Stimulated activated CD4-positive, alpha-beta T cell treated with anti-CD3 and anti-CD28 coated beads, Interleukin-4, amount 100 ng/mL, for 48 hours (primary cell): ENCODE results near the gene GAA.

ENCODE experiments used
- DNase-seq, 2 donors: peaks; one replicate each; pipeline ENCODE4 v3.0.0-alpha.2; 2020; ENCODE audit warnings: low read depth in 2 of 2

GAA gene

DNA sequence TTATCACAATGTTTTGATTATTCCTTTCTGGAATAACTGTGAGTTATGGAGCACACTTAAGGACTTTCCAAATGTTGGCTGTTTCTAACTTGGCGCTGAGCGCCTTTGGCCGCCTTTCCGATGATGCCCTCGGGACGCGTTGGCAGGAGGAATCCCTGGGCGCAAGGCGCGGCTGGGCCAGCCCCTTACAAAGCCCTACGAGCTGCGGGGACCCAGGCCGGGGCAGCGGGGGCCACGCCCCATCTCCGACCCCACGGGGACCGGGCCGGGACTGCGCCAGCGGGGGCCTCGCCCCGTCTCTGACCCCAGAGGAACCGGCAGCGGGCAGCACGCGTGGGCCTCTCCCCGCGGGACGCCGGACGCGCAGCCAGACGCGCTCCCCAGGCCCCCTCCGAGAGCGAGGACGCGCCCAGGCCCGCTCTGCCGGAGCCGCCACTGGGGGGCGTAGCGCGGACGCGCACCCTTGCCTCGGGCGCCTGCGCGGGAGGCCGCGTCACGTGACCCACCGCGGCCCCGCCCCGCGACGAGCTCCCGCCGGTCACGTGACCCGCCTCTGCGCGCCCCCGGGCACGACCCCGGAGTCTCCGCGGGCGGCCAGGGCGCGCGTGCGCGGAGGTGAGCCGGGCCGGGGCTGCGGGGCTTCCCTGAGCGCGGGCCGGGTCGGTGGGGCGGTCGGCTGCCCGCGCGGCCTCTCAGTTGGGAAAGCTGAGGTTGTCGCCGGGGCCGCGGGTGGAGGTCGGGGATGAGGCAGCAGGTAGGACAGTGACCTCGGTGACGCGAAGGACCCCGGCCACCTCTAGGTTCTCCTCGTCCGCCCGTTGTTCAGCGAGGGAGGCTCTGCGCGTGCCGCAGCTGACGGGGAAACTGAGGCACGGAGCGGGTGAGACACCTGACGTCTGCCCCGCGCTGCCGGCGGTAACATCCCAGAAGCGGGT is at the start of gene GAA:
Gene GAA (plus strand): TSS at position 571 of the 935 bp plus-strand sequence. CDS start 3,006 bp downstream, outside the sequence.
- peak; percentile 76 to 84 for DNase-seq

DNA sequence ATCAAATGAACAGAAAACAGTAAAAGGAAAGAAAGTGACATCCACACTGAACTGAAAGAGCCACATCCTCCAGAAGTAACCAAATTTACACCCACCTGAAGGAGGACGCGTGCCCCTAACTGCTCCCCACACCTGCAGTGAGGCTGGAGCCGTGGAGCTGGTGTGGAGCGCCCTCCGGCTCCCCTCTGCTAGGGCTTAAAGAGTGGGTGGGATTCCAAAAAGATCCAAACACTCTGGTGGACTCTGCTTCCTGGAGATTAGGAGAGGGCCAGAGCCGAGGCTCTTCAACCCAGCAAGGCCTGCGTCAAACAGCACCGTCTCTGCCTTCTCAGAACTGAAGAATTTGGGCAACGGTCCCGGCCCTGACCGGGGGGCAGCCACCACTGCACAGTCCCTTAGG is 49.7 kb upstream of the GAA start:
- no peak for DNase-seq

DNA sequence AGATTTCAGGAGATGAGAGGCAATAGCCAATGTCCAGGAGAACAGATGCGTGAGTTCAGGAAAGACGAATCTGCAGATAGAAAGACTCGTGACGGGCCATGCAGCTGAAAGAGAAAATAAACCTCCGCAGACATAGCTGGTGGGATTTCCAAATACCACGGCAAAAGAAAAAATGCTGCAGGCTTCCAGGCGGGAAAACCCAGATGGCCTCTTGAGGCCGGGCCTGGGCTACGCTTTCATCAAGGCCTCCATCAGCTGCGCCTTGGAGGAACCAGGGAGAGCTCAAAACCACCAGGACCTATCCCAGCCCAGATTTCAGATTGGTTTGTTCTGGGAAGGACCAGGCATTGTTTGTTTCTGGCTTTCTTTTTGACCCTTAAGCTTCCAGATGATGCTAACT is 48.3 kb upstream of the GAA start:
- DNase-seq: no peak

DNA sequence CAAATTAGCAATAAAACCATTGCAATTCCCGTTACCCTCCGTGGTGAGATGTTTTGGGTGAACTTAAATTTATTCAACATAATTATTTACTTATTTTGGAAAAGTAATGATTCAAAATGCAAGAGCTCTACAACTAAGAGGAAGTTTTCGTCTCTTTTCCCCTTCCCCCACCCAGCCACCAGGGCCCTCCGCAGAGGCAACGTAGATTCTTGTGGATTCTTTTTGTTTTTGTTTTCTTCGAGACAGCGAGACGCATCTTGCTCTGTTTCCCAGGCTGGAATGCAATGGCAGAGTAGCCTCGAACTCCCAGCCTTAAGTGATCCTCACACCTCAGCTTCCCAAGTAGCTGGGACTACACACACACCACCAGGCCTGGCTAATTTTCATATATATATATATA is 45.8 kb upstream of the GAA start:
- no peak for DNase-seq

DNA sequence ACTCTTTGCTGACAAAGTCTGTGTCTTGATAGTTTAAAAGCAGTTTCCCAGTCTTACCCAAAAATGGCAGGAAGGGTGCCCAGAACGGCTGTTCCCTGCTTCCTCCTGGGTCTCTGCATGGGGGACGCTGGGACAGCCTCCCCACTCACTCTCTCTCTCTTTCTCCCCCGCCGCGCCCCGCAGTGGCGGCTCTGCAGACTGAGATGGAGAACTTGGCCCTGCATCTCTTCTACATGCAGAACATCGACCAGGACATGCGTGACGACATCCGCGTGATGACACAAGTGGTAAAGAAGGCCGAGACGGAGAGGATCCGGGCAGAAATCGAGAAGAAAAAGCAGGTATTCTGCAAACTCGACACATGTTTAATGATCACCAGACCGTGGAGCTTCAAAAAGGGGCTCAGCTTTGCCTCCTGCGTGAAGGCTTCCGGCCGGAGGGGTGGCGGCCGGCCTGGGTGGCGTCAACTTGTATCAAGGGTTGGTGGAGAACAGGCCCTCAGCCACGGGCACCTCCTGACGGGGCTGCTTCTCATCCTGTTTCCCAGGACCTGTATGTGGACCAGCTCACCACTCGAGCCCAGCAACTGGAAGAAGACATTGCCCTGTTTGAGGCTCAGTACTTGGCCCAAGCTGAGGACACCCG is 42.9 kb upstream of the GAA start:
- DNase-seq: no peak

DNA sequence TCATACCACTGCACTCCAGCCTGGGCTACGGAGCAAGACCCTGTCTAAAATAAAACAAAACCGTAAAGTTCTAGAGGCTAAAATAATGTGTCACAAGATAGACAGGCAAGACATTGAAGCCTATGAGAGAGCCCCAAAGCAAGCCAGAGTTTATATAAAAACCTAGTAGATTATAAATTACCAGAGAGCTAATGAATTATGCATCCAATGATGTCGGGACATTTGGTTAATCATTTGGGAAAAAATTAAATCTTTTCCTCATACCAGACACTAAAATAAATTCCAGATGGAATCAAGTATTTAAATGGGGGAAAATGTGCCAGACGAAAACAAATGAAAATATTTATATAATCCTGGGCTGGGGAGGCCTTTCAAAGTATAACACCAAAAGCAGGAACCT is 40.7 kb upstream of the GAA start:
- DNase-seq: no peak

DNA sequence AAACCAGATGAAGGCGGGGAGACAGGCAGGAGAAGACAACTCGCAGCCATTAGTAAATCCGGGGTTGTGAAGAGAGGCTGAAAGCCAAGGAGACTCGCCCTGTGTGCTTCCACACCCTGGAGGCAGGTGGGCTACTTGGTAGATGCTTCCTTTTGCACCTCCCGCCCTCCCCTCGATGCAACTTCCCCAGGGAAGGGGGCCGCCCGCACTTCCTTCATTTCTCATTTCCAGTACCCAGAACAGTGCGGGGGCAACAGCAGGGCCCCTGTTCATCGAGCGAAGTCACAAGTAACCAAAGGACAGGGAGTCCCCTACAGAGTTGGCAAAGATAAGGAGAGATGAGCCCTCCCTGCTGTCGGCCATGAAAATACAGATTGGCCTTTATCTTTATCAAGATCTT is 40.0 kb upstream of the GAA start:
- DNase-seq: no peak

DNA sequence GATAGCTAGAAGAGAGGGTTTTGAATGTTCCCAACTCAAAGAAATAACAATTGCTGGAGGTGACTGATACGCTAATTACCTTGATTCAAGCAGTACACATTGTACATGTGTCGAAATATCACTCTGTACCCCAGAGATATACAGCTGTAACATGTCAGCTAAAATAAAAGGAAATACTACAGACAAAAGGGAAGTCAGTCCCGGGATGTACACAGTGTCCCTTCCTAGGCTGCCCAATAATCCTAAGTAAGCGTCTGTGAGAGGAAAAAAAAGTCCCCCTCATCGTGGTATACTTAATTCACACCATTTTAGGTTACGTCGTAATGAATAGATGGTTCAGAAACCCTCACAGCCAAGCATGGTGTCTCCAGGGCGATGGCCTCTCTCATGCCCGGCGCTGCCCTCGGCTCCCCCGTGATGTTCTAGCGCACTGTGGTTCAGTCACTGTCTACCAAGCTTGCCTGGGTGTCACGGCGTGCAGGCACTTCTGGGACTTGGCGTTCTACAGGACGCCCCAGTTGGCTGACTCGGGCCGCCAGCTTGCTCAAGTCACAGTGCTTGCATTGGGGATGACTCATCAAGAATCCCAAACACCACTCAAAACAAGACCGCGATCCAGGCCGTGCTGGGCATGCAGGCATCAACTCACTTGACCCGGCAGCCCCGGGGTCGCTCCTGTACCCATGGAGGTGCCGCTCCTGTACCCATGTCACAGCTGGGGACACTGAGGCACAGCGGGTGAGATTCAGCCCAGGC is 37.4 kb upstream of the GAA start:
- DNase-seq: no peak

DNA sequence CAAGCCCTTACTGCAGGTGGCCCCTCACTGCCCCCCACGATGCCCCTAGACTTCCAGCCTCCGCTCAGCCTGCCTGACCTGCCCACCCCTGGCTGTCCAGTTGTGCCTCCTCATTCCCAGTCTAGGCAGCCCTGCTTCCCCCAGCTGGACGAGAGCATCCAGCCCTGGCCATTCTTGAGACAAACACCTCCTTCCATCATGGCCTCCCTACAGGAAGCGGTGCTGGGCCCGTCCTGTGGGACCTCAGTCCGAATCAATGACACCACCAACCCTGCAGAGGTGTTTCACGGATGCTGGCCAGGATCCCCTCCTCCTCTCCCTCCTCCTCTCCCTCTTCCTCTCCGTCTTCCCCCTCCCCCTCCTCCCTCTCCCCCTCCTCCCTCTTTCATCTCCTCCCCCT is 36.7 kb upstream of the GAA start:
- DNase-seq: no peak

DNA sequence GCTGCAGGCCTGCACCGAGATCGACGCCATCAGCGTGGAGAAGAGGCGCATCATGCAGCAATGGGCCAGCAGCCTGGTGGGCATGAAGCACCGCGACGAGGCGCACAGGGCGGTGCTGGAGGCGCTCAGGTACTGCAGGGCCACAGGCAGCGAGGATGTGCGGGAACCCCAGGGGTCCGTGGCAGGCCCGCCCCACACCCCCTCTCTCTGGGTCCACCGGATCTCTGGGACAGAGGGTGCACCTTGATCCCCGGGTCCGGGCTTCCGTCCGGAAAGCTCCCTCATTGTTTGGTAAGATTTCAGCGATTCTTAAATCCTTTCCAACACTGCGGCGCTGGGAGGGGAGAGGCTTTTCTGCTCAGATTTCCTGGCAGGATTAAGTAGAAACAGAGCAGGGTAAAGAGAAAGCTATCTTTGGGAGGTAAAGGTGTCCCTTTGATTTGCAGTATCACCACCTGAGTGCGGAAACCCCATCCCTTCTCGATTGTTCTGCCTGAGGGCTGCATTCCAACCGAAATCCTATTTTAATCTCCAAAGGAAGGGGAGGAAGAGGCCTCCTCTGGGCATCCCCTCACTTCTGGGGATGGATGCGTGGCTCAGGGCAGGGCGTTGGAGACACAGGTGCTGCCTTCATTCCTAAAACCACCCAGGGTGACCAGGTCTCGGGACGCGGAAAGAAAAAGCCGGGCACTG is 35.8 kb upstream of the GAA start:
- DNase-seq: no peak

DNA sequence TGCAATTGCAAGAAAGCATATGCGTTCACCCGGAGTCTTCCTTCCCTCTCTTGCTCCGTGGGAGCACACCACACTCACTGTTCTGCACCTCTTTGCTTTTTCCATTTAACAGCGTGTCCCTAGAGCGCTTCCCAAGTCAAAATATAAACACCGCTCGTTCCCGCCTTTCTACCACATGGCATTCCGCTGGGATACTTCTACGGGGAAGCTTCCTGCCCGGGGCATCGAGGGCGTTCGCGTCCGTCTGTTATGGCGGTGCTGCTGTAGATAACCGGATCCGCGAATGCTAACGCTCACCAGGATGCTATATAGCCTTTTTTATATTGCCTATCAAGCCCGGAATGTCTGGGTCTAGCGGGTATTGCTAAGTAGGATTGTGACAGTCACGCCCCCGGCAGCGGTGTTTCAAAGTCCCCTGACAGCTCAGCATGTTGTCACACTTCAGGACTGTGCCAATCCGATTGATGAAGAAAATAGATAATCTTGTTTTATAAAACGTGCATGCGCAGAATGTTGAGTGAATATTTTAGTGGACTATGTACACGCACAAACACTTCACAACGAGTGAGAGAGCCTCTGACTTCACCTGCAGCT is 33.9 kb upstream of the GAA start:
- DNase-seq: no peak

DNA sequence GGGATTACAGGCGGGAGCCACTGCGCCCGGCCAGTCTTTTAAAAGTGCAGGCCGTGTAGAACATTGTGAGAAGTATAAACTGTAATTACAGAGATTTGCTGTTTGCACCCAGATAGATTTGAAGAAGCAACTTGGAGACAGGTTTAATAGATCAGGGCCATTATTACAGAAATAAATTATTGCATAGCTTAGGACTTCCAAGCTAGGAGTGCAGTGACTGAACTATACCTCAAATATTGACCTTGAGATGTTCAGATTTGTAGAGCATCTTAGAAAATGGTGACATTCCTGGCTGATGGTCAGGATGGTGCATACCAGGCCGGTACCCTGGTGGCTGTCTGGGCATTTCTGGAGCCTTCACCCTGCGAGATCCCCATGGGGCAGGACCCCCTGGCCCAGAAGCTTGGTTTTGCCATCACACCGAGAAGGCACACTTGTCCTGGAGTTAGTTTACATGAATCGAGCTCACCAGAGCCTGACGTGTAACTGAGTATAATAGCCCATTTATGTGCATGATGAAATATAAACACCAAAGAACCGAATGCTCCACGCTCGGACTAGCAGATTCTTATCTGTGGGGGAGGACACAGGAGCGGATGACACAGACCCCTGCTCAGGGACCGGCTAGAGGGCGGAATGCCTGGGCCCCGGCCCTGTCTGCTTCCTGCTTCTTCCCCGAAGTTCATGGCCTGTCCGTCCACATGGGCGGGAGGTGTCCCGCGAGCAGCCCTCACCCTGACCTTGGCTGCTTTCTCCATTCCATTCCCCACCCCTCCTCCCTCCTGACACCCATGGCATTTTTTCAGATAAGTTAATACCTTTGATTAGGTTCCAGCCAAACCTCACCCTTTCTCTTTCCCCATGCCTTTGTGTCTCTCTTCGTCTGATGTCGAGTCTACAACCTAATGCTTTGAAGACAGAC is 32.8 kb upstream of the GAA start:
- no peak for DNase-seq

DNA sequence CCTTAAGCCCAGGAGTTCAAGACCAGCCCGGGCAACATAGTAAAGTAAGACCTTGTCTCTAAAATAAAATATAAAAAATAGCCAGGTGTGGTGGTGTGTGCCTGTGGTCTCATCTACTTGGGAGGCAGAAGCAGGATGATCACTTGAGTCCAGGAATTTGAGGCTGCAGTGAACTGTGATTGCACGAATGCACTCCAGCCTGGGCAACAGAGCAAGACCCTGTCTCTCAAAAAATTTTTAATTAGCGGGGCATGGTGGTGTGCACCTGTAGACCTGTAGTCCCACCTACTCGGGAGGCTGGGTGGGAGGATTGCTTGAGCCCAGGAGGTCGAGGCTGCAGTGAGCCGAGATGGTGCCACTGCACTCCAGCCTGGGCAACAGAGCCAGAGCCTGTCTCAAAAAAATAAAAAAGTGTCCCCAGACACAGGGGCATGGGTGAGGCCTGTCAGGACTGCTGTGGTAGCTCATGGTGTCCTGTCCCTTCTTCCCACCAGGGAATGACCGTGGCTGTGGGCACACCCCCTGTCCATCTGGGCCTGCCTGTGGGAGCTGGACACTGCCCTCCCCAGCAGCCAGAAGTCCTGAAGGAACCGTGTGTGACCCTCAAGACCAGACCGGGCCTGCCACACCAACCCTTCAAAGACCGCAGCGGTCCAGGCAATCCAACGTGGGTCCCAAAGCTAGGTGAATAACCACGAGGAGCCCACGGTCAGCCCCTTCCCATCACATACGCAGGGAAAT is 30.8 kb upstream of the GAA start:
- no peak for DNase-seq

DNA sequence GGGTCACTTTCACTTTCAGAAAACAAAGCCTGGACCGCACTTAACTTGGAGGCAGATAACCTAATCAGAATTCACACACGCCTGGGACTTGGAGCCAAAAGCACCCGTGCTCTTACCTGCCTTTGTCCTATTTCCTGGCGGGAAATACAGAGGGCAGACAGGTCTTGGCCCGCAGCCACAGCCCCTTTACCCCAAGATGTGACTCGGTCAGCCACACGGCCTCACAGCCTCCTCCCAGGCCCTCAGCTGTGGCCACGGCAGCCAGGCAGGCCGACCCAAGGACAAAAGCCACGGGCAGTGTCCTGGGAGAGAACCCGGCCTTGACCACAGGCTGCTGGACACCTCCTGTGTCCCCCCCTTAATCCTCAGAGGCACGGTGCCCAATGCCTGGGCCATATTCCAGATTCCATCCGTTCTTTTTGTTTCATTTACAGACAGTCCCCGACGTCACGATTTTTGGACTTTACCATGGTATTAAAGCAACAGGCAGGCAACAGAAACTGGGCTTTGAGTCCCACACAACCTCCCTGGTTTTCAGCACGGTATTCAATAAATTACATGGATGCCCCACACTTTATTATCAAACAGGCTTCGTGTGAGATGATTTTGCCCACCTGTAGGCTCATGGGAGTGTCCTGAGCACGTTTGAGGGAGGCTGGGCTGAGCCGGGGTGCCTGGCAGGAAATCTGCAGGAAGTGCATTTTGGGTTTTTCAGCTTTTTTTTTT is 30.1 kb upstream of the GAA start:
- DNase-seq: no peak

DNA sequence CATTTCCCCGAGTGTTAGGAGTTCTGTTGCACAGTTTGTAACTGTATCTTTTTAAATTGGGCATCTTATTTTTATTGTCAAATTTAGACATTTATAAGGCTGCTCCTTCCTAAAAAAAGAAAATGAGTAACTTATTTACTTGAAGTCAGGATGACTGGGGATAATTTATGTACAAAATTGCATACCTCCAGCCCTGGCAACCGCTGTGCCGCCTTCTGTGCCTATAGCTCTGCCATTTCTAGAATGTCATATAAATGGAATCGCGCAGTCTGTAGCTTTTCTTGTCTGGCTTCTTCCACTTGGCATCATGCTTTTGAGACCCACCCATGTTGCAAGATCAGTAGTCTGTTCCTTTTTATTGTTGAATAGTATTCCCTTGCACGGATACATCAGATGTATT is 29.0 kb upstream of the GAA start:
- DNase-seq: no peak

DNA sequence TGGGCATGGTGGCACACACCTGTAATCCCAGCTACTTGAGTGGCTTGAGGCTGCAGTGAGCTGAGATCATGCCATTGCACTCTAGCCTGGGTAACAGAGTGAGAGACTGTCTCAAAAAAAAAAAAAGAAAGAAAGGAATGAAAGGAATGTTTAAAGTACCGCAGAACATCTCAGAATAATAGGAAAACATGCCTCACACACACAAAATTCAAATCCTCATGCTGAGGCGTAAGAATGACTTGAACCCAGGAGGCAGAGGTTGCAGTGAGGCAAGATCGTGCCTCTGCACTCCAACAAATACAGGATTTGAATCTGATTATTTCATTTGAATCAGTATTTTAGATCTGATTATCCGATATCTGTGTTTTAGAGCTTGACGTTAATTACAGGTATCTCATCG is 21.3 kb upstream of the GAA start:
- DNase-seq: no peak

DNA sequence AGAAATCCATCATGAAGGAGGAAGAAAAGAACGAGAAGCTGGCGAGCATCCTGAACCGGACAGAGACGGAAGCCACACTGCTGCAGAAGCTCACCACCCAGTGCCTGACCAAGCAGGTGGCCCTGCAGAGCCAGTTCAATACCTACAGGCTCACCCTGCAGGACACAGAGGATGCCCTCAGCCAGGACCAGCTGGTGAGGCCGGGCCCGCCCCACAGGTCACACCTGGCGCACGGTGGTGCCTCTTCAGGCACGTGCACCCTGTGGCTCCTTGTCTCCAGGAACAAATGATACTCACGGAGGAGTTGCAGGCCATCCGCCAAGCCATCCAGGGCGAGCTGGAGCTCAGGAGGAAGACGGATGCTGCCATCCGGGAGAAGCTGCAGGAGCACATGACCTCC is 19.8 kb upstream of the GAA start:
- no peak for DNase-seq

DNA sequence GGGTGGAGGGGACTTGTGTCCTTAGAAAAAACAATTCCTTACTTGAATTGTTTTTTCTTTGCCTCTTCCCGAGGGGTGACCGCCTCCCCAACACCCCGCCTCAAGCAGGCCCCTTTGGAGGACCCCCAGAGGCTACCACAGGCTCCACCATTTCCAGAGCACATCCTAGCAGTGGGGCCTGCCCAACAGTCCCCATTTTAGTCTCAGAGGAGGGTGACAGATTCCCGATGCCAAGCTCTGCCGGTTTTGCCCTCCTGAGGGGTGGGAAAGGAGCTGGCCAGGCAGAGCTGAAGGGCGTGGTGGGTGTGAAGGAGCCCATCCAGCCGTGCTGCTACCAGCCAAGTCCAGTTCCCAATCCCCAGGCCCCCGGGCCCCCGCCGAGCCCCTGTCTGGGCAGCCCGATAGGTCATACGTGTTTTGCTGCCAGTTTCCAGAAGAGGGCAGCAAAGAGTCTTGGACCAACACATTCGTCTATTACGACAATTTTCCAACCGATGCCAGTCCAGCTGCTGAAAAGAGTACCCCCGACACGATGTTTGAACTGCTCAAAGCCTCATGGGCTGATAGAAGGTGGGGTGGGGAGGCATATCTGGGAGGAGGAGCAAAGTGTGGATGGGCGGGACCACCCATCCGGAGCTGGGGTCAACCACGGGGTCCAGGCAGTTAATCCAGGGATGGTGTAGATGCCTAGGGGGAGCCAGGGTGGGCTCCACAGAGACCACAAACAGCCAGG is 18.8 kb upstream of the GAA start:
- DNase-seq: peak; percentile 42 to 49
